Measurements from ENCODE around the gene CFAP100.

- TF ChIP-seq, protein P1, sequence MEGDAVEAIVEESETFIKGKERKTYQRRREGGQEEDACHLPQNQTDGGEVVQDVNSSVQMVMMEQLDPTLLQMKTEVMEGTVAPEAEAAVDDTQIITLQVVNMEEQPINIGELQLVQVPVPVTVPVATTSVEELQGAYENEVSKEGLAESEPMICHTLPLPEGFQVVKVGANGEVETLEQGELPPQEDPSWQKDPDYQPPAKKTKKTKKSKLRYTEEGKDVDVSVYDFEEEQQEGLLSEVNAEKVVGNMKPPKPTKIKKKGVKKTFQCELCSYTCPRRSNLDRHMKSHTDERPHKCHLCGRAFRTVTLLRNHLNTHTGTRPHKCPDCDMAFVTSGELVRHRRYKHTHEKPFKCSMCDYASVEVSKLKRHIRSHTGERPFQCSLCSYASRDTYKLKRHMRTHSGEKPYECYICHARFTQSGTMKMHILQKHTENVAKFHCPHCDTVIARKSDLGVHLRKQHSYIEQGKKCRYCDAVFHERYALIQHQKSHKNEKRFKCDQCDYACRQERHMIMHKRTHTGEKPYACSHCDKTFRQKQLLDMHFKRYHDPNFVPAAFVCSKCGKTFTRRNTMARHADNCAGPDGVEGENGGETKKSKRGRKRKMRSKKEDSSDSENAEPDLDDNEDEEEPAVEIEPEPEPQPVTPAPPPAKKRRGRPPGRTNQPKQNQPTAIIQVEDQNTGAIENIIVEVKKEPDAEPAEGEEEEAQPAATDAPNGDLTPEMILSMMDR (conservative IDR thresholded peaks at IDR 0.05; ENCODE audit: low read depth, low read length), result no peak
- no peak for TF ChIP-seq EZH2phosphoT487 (IDR thresholded peaks at IDR 0.05; ENCODE audit: borderline replicate concordance, low read length)
- no peak for TF ChIP-seq EZH2 (IDR thresholded peaks at IDR 0.05; ENCODE audit: low read length, unreplicated experiment)
Measured at GRCh38 chr3:126419886-126420786, 25.4 kb downstream of the CFAP100 start.

All from PC-3 (cell line).